Measurements from ENCODE around the gene B3GALT5.
A peak's percentile ranks its signal among the peaks of the same experiment; 100 is the strongest.

B3GALT5 gene

DNA sequence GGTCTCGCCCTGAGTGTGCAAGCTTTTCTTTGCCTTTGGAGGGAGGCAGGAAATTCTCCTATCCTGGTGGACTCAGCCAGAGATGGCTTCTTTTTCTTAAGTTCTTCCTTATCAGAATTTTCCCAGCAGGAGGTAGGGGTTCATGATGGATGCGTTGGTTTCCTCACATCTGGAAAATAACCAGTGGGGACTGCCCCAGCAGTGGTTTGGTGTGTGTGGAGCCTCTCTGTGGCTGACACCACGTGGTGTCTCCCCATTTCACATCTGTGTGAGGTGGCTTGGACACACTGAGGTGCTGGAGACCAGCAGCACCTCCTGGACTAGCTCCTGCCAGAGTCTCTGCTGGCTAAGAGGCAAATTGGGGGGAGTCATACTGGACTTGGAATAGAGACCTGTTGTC lies 32.6 kb downstream of the B3GALT5 start:
- H3K4me3 ChIP-seq (ENCODE audit: low read depth, low read length): no peak overlapping the region
- H3K9me3 ChIP-seq (ENCODE audit: control insufficient read depth, insufficient read depth, low read depth, low read length): no peaks in the 10 kb centered on the region
- peaks cover 36% of the 10 kb centered on the region for H3K36me3 ChIP-seq (ENCODE audit: control insufficient read depth, insufficient read depth, low read length)
- no peak overlapping the region for H3K27ac ChIP-seq (ENCODE audit: low read depth, low read length)
- no peaks in the 10 kb centered on the region for H3K27me3 ChIP-seq (ENCODE audit: control insufficient read depth, insufficient read depth, low read length)
- no peak overlapping the region for H3K9ac ChIP-seq (ENCODE audit: low read length)
- H3K4me1 ChIP-seq (ENCODE audit: control insufficient read depth, insufficient read depth, low read length): peaks cover 48% of the 10 kb centered on the region

DNA sequence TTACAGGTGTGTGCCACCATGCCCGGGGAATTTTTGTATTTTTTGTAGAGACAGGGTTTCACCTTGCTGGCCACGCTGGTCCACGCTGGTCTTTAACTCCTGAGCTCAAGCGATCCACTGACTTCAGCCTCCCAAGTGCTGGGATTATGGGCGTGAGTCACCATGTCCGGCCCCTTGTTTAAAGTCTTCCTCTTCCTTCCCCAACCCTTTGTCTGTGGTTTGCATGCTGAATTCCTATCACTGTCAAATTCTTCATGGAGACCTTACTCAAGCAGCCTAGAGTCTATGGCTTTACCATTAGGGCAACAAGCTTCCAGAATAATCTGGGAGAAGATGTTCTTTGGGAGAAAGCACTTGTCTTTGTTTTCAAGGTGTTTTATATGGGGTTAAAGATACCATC lies 34.7 kb downstream of the B3GALT5 start:
- H3K4me1 ChIP-seq (ENCODE audit: control insufficient read depth, insufficient read depth, low read length): peaks cover 32% of the 10 kb centered on the region
- H3K27me3 ChIP-seq (ENCODE audit: control insufficient read depth, insufficient read depth, low read length): no peaks in the 10 kb centered on the region
- no peaks in the 10 kb centered on the region for H3K9me3 ChIP-seq (ENCODE audit: control insufficient read depth, insufficient read depth, low read depth, low read length)
- no peak overlapping the region for H3K9ac ChIP-seq (ENCODE audit: low read length)
- peak overlapping the region; percentile 1; the same call in 1 of the 2 replicates for H3K27ac ChIP-seq (ENCODE audit: low read depth, low read length)
- H3K4me3 ChIP-seq (ENCODE audit: low read depth, low read length): no peak overlapping the region
- H3K36me3 ChIP-seq (ENCODE audit: control insufficient read depth, insufficient read depth, low read length): peaks cover 57% of the 10 kb centered on the region

DNA sequence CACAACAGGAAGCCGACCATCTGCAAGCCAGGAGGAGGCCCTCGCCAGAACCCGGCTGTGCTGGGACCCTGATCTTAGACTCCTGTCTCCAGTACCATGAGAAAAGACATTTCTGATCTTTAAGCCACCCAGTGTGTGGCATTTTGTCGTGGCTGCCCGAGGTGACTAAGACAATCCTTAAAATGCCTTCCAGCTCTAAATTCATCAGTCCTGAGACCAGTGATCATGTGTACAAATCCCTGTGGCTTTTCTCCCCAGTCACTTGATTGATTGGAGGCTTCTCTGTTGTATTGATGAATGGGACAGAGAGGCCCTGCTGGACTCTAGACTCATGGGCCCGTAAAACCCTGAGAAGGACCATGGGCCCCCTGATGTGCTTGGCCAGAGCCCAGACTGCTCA lies 36.1 kb downstream of the B3GALT5 start:
- no peaks in the 10 kb centered on the region for H3K27me3 ChIP-seq (ENCODE audit: control insufficient read depth, insufficient read depth, low read length)
- H3K9ac ChIP-seq (ENCODE audit: low read length): no peak overlapping the region
- no peak overlapping the region for H3K27ac ChIP-seq (ENCODE audit: low read depth, low read length)
- H3K9me3 ChIP-seq (ENCODE audit: control insufficient read depth, insufficient read depth, low read depth, low read length): peaks cover 8% of the 10 kb centered on the region; the same call in 1 of the 2 replicates
- H3K4me3 ChIP-seq (ENCODE audit: low read depth, low read length): no peak overlapping the region
- peaks cover 21% of the 10 kb centered on the region for H3K4me1 ChIP-seq (ENCODE audit: control insufficient read depth, insufficient read depth, low read length)
- H3K36me3 ChIP-seq (ENCODE audit: control insufficient read depth, insufficient read depth, low read length): peaks cover 71% of the 10 kb centered on the region

DNA sequence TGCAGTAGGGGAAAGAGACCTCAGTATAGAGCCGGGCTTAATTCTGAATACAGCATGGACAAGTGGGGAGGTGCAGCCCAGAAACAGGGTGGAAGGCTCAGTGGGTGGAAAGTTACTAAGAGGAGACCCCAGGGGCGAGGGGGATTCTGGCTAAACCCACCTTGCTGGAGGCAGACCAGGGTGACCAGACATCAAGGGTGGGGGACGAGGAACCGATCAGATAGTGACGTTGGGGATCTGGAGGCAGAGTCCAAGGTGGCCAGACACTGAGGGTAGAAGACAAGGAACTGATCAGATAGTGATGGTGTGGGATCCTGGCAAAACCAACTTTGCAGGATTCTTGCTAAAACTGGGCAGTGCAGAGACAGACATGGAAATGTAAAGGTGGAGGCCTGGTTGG lies 36.8 kb downstream of the B3GALT5 start:
- Histone ChIP-seq H3K27ac (ENCODE audit: low read depth, low read length) (no peak overlapping the region), H3K27me3 (ENCODE audit: control insufficient read depth, insufficient read depth, low read length) (no peaks in the 10 kb centered on the region), H3K9ac (ENCODE audit: low read length) (no peak overlapping the region), H3K4me1 (ENCODE audit: control insufficient read depth, insufficient read depth, low read length) (peaks cover 14% of the 10 kb centered on the region), H3K4me3 (ENCODE audit: low read depth, low read length) (no peak overlapping the region), H3K9me3 (ENCODE audit: control insufficient read depth, insufficient read depth, low read depth, low read length) (peaks cover 8% of the 10 kb centered on the region; the same call in 1 of the 2 replicates), H3K36me3 (ENCODE audit: control insufficient read depth, insufficient read depth, low read length) (peaks cover 77% of the 10 kb centered on the region)

DNA sequence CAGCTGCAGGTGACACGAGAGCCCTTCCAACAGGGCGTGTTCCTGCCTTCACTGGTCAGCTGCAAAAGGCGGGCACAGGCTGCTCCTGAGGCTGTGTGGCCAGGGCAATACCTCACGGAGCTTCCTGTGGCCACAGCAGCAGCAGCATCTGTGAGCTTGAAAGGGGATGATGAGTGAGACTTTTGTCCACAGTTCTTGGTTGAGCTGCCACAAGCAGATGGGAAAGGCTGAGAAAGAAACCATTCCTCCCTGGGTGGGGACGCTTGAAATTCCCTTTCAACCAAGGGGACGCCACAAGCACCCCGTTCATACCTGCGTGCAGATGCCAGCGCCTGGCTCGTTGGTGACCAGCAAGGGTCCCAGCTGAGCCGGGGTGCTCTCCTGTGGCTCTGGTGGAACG lies 37.6 kb downstream of the B3GALT5 start:
- peaks cover 85% of the 10 kb centered on the region for H3K36me3 ChIP-seq (ENCODE audit: control insufficient read depth, insufficient read depth, low read length)
- peaks cover 8% of the 10 kb centered on the region; the same call in 1 of the 2 replicates for H3K9me3 ChIP-seq (ENCODE audit: control insufficient read depth, insufficient read depth, low read depth, low read length)
- no peak overlapping the region for H3K9ac ChIP-seq (ENCODE audit: low read length)
- no peak overlapping the region for H3K4me3 ChIP-seq (ENCODE audit: low read depth, low read length)
- H3K27me3 ChIP-seq (ENCODE audit: control insufficient read depth, insufficient read depth, low read length): no peaks in the 10 kb centered on the region
- no peak overlapping the region for H3K27ac ChIP-seq (ENCODE audit: low read depth, low read length)
- peaks cover 9% of the 10 kb centered on the region for H3K4me1 ChIP-seq (ENCODE audit: control insufficient read depth, insufficient read depth, low read length)

DNA sequence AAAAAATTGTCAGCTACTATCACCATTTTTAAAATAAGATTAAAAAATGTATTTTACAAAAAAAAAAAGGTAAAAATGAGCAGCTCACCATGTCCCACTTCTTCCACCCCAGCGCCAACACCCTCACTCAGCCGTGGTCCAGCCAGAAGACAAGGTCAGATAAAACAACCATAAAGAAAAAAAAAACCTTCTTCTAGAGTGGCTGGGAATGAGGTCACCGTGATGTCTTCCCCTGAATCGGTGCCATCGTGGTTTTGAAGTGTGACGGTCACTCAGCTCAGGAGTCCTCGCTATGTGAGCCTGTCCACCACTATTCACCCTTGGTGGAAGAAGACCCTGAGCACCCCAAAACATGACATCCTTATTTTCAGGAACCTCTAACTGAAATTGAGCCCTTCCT lies 38.1 kb downstream of the B3GALT5 start:
- H3K27me3 ChIP-seq (ENCODE audit: control insufficient read depth, insufficient read depth, low read length): no peaks in the 10 kb centered on the region
- H3K9ac ChIP-seq (ENCODE audit: low read length): no peak overlapping the region
- peaks cover 90% of the 10 kb centered on the region for H3K36me3 ChIP-seq (ENCODE audit: control insufficient read depth, insufficient read depth, low read length)

DNA sequence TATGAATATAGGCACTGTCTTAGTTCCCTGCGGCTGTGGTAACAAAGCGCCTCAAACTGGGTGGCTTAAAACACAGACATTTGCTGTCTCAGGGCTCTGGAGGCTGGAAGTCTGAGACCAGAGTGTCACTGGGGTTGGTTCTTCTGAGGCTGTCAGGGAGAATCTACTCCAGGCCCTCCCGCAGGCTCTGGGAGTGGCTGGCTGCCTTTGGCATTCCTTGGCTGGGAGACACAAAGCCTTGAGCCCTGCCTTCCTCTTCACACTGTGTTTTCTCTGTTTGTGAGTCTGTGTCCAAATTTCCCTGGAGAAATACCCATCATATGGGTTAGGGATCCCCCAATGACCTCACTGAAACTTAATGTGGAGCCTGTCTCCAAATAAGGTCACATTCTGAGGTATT lies 38.5 kb downstream of the B3GALT5 start:
- no peaks in the 10 kb centered on the region for H3K27me3 ChIP-seq (ENCODE audit: control insufficient read depth, insufficient read depth, low read length)
- H3K36me3 ChIP-seq (ENCODE audit: control insufficient read depth, insufficient read depth, low read length): peaks cover 90% of the 10 kb centered on the region
- H3K4me1 ChIP-seq (ENCODE audit: control insufficient read depth, insufficient read depth, low read length): peaks cover 3% of the 10 kb centered on the region; the same call in 1 of the 2 replicates
- no peak overlapping the region; the same call in 1 of the 2 replicates for H3K27ac ChIP-seq (ENCODE audit: low read depth, low read length)
- H3K4me3 ChIP-seq (ENCODE audit: low read depth, low read length): no peak overlapping the region
- H3K9ac ChIP-seq (ENCODE audit: low read length): no peak overlapping the region
- H3K9me3 ChIP-seq (ENCODE audit: control insufficient read depth, insufficient read depth, low read depth, low read length): peaks cover 8% of the 10 kb centered on the region; the same call in 1 of the 2 replicates

More for the DNA sequence above, 38.1 kb downstream of the B3GALT5 start:
- no peak overlapping the region for H3K27ac ChIP-seq (ENCODE audit: low read depth, low read length)
- H3K9me3 ChIP-seq (ENCODE audit: control insufficient read depth, insufficient read depth, low read depth, low read length): peaks cover 8% of the 10 kb centered on the region; the same call in 1 of the 2 replicates
- H3K4me3 ChIP-seq (ENCODE audit: low read depth, low read length): no peak overlapping the region
- peaks cover 4% of the 10 kb centered on the region; the same call in 1 of the 2 replicates for H3K4me1 ChIP-seq (ENCODE audit: control insufficient read depth, insufficient read depth, low read length)

DNA sequence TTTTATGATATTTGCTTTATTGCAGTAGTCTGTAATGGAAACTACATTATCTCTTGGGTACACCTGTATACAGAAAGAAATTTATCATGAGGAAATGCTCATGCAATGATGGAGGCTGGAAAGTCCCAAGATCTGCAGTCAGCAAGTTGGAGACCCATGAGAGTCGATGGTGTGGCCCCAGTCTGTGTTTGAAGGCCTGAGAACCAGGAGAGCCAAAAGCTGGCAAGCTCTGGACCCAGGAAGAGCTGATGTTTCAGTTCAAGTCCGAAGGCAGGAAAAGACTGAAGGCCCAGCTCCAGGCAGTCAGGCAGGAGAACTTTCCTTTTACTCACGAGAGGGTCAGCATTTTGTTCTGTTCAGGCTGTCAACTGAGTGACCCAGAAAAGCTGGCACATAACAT lies 42.2 kb downstream of the B3GALT5 start:
- Histone ChIP-seq H3K9me3 (ENCODE audit: control insufficient read depth, insufficient read depth, low read depth, low read length) (peaks cover 8% of the 10 kb centered on the region; the same call in 1 of the 2 replicates), H3K27ac (ENCODE audit: low read depth, low read length) (no peak overlapping the region), H3K9ac (ENCODE audit: low read length) (no peak overlapping the region), H3K4me1 (ENCODE audit: control insufficient read depth, insufficient read depth, low read length) (peaks cover 4% of the 10 kb centered on the region), H3K27me3 (ENCODE audit: control insufficient read depth, insufficient read depth, low read length) (no peaks in the 10 kb centered on the region), H3K36me3 (ENCODE audit: control insufficient read depth, insufficient read depth, low read length) (peaks cover 88% of the 10 kb centered on the region), H3K4me3 (ENCODE audit: low read depth, low read length) (no peak overlapping the region)

DNA sequence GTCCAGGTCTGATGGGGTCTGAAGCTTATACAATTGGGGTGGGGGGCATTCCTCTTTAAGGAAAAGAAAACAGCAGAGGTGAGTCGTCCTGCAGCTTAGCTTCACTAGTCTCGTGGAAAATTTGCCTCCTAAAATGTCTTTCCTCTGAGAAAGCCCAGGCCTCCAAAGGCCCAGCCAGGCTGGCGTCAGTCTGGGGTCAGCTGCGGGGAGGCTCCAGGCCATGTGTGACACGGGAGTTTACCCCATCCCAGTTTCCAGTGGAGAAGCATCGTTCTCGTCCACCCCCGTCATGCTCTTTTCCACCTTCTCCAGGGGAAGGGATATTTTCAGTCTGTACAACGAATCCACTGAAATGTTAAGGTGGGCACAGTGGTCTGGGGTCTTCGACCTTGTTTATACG lies 42.8 kb downstream of the B3GALT5 start:
- H3K27ac ChIP-seq (ENCODE audit: low read depth, low read length): no peak overlapping the region

DNA sequence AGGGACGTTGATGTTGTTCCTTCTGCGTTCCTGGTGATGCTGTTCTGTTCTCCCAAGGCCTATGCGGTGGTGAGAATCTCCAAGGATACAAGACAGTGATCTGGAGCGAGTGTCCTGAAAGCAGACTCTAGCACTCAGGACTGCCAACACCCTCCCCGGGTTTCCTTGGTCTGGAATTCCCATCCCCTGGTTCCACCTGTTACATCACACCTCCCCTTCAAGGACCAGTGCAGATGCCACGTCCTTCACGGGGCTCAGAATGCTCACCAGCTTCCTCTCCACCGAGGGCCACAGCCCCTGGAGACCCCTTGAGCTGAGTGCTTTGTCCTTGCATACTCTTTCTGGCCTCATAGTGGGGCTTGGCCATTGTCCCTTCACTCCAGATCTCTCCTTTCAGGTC lies 43.5 kb downstream of the B3GALT5 start:
- Histone ChIP-seq H3K36me3 (ENCODE audit: control insufficient read depth, insufficient read depth, low read length) (peaks cover 88% of the 10 kb centered on the region), H3K27ac (ENCODE audit: low read depth, low read length) (no peak overlapping the region), H3K4me3 (ENCODE audit: low read depth, low read length) (no peak overlapping the region), H3K9me3 (ENCODE audit: control insufficient read depth, insufficient read depth, low read depth, low read length) (peaks cover 8% of the 10 kb centered on the region; the same call in 1 of the 2 replicates), H3K27me3 (ENCODE audit: control insufficient read depth, insufficient read depth, low read length) (no peaks in the 10 kb centered on the region), H3K9ac (ENCODE audit: low read length) (no peak overlapping the region), H3K4me1 (ENCODE audit: control insufficient read depth, insufficient read depth, low read length) (peaks cover 6% of the 10 kb centered on the region)

More for the DNA sequence above, 42.8 kb downstream of the B3GALT5 start:
- Histone ChIP-seq H3K27me3 (ENCODE audit: control insufficient read depth, insufficient read depth, low read length) (no peaks in the 10 kb centered on the region), H3K9ac (ENCODE audit: low read length) (no peak overlapping the region), H3K36me3 (ENCODE audit: control insufficient read depth, insufficient read depth, low read length) (peaks cover 88% of the 10 kb centered on the region), H3K4me1 (ENCODE audit: control insufficient read depth, insufficient read depth, low read length) (peaks cover 10% of the 10 kb centered on the region), H3K9me3 (ENCODE audit: control insufficient read depth, insufficient read depth, low read depth, low read length) (peaks cover 8% of the 10 kb centered on the region; the same call in 1 of the 2 replicates), H3K4me3 (ENCODE audit: low read depth, low read length) (no peak overlapping the region)

DNA sequence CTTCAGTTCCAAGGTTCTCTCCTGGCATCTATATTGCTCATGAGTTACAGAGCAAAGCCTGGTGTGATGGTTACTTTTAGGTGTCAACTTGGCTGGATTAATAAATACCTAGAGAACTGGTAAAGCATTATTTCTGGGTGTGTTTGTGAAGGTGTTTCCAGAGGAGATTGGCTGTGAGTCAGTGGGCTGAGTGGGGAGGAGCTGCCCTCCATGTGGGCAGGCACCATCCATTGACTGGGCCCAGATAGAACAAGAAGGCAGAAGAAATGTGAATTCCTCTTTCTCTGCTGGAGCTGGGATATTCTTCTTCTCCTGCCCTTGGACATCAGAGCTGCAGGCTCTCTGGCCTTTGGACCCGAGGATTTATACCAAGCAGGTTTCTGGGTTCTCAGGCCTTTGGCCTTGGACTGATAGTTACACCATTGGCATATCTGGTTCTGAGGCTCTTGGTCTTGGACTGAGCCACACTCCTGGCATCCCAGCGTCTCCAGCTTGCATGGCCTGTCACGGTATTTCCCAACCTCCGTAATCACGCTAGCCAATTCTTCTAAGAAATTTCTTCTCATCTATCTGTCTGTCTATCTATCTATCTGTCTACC lies 44.5 kb downstream of the B3GALT5 start:
- H3K9ac ChIP-seq (ENCODE audit: low read length): no peak overlapping the region
- peaks cover 88% of the 10 kb centered on the region for H3K36me3 ChIP-seq (ENCODE audit: control insufficient read depth, insufficient read depth, low read length)
- peaks cover 6% of the 10 kb centered on the region for H3K4me1 ChIP-seq (ENCODE audit: control insufficient read depth, insufficient read depth, low read length)
- H3K27me3 ChIP-seq (ENCODE audit: control insufficient read depth, insufficient read depth, low read length): no peaks in the 10 kb centered on the region
- H3K27ac ChIP-seq (ENCODE audit: low read depth, low read length): no peak overlapping the region
- peaks cover 8% of the 10 kb centered on the region; the same call in 1 of the 2 replicates for H3K9me3 ChIP-seq (ENCODE audit: control insufficient read depth, insufficient read depth, low read depth, low read length)
- H3K4me3 ChIP-seq (ENCODE audit: low read depth, low read length): no peak overlapping the region
